OCI-LY3 (cell line): Measurements from ENCODE around the gene NIN.

Source experiments
- H2AFZ ChIP-seq: fragments of 200-600, 300-600 bp; shearing (Covaris generic); 2 replicates; pipeline ENCODE4 v1.6.0; 2014; ENCODE audit warnings: antibody characterized with exemption, low read depth, low read length
- H3K27ac ChIP-seq: fragments of 200-600, 300-600 bp; sonication (generic); 2 replicates; pipeline ENCODE4 v1.5.1; 2014; ENCODE audit warnings: mild to moderate bottlenecking, low read length, moderate library complexity, mixed read lengths
- H3K27me3 ChIP-seq: fragments of 200-600, 300-600 bp; sonication (generic); 2 replicates; pipeline ENCODE4 v1.6.1; 2014; ENCODE audit warnings: low read depth, low read length, mixed read lengths
- H3K36me3 ChIP-seq: fragments of 200-600, 300-600 bp; sonication (generic); replicated peaks from 2 replicates; pipeline ENCODE3; 2014; ENCODE audit warnings: low read depth, low read length, mixed read lengths
- H3K4me1 ChIP-seq: fragments of 300-600, 200-600 bp; sonication (generic); 2 replicates; pipeline ENCODE4 v1.6.1; 2014; ENCODE audit warnings: low read length, mixed read lengths
- H3K4me2 ChIP-seq: fragments of 200-600, 300-600 bp; sonication (generic); 2 replicates; pipeline ENCODE4 v1.6.1; 2014; ENCODE audit warnings: low read length, mixed read lengths
- H3K4me3 ChIP-seq: fragments of 300-600, 200-600 bp; sonication (generic); 2 replicates; pipeline ENCODE4 v1.5.1; 2014; ENCODE audit warnings: antibody characterized with exemption, mild to moderate bottlenecking, low read length, moderate library complexity
- H3K79me2 ChIP-seq: fragments of 300-600, 200-600 bp; shearing (Covaris generic); 2 replicates; pipeline ENCODE4 v1.6.1; 2014; ENCODE audit warnings: mild to moderate bottlenecking, low read length, mixed read lengths
- H3K9ac ChIP-seq: fragments of 300-600, 200-600 bp; shearing (Covaris generic); 2 replicates; pipeline ENCODE4 v1.6.0; 2014; ENCODE audit warnings: mild to moderate bottlenecking, low read length, moderate library complexity
- H3K9me3 ChIP-seq: fragments of 200-600, 300-600 bp; shearing (Covaris generic); 2 replicates; pipeline ENCODE4 v1.6.1; 2014; ENCODE audit warnings: low read length, mixed read lengths; ENCODE audit not compliant: insufficient read depth
- H4K20me1 ChIP-seq: fragments of 200-600, 300-600 bp; sonication (generic); 2 replicates; pipeline ENCODE4 v1.6.1; 2016; ENCODE audit warnings: low read length, mixed read lengths; ENCODE audit not compliant: insufficient read depth
- EZH2phosphoT487 ChIP-seq: fragments of 200-600 bp; shearing (Covaris generic); IDR thresholded peaks from 2 replicates; pipeline ENCODE4 v1.6.1; 2018; ENCODE audit warnings: antibody characterized with exemption, mixed run types, low read depth
- TF ChIP-seq, protein P1 (sequence below): fragments of 200-600, 300-600 bp; sonication (generic); IDR thresholded peaks from 2 replicates; pipeline ENCODE4 v1.5.1; 2014; ENCODE audit warnings: antibody characterized with exemption, low read length, low read depth

NIN gene

DNA sequence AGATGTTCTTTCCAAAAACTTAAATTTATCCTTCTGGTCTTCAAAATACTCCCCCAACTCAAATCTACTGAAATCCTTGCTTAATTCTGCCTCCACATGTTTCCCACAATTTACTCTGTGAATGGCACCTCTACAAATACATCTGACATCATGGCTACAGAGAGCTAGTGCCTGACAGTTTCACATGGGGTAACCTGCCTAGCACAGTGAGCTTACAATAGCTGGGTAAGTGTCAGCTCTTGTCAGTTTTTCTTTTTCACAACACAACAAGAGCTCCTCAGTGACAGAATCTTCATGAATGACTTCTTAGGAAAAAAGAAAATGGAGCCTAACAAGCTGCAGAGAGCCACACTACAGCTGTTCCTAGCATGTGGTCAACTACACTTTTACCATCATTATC, 54.4 kb downstream of the NIN start:
- TF ChIP-seq, protein P1, sequence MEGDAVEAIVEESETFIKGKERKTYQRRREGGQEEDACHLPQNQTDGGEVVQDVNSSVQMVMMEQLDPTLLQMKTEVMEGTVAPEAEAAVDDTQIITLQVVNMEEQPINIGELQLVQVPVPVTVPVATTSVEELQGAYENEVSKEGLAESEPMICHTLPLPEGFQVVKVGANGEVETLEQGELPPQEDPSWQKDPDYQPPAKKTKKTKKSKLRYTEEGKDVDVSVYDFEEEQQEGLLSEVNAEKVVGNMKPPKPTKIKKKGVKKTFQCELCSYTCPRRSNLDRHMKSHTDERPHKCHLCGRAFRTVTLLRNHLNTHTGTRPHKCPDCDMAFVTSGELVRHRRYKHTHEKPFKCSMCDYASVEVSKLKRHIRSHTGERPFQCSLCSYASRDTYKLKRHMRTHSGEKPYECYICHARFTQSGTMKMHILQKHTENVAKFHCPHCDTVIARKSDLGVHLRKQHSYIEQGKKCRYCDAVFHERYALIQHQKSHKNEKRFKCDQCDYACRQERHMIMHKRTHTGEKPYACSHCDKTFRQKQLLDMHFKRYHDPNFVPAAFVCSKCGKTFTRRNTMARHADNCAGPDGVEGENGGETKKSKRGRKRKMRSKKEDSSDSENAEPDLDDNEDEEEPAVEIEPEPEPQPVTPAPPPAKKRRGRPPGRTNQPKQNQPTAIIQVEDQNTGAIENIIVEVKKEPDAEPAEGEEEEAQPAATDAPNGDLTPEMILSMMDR = no peak
- no peak for TF ChIP-seq EZH2phosphoT487
- H3K4me1 ChIP-seq = peaks cover 12% of the 10 kb centered on the region
- H3K27ac ChIP-seq = no peak overlapping the region
- H3K27me3 ChIP-seq = no peaks in the 10 kb centered on the region
- no peaks in the 10 kb centered on the region; the same call in 1 of the 2 replicates for H3K79me2 ChIP-seq
- H3K4me3 ChIP-seq = no peak overlapping the region
- peaks cover 52% of the 10 kb centered on the region for H3K36me3 ChIP-seq
- no peak overlapping the region for H3K4me2 ChIP-seq
- H4K20me1 ChIP-seq = no peaks in the 10 kb centered on the region
- H3K9me3 ChIP-seq = no peaks in the 10 kb centered on the region
- H3K9ac ChIP-seq = no peak overlapping the region
- H2AFZ ChIP-seq = no peak overlapping the region

DNA sequence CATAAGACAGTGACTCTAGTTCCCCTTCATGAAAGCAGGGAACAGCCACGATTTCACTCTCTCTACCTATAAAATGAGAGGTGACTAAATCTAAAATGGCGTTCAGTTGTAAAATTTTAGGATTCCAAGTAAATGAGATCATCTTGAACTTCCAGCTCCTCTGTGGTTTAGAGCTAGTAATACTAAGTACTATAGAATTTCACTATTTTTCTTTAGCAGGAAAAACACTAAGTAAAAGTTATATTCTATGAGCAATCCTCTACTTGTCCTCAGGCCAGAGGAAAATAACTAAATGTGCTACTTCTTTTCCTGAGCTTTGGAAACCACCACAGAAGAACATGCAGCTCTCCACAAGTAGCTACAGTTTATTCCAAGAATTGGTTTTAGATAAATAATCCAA, 55.6 kb downstream of the NIN start:
- Histone ChIP-seq H4K20me1 (no peaks in the 10 kb centered on the region), H3K27ac (no peak overlapping the region), H3K36me3 (peaks cover 62% of the 10 kb centered on the region), H3K4me3 (no peak overlapping the region), H3K27me3 (no peaks in the 10 kb centered on the region), H2AFZ (no peak overlapping the region), H3K79me2 (no peaks in the 10 kb centered on the region; the same call in 1 of the 2 replicates), H3K4me2 (no peak overlapping the region), H3K9ac (no peak overlapping the region), H3K4me1 (peaks cover 12% of the 10 kb centered on the region), H3K9me3 (no peaks in the 10 kb centered on the region)
- no peak for TF ChIP-seq EZH2phosphoT487
- TF ChIP-seq, protein P1 = no peak

DNA sequence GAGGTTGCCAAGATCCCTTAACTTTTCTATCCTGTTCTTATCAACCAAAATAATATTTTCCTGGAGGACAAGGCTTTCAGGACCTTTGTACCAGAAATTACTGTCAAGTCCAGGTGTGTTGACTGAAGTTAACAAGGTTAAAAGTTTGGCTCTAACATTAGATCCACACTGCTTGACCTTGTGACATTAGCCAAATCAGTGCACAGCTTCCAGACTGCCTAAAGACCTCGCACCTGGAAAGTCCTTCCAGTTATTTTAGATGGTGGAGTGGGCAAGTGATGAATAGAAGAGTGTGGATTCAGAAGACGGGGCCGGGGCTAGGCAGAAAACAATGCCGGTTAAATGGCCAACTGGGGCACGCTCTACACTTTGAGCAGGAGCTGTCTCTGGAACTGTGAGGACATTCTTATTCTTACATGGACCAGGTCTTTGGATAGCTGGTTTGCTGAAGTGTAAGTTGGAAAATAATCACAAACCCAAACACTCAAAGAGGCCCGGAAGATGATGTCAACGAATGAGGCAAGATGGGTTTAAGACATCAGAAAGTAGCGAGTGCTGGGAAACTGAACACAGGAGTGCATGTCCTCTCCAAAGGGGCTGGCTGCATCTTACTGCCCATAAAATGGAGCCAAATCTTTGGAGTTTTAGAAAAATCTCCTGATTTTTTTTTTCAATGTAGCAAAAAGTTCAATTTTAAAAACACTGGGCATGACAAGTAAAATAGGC, 56.3 kb downstream of the NIN start:
- peaks cover 12% of the 10 kb centered on the region for H3K4me1 ChIP-seq
- H3K9ac ChIP-seq = no peak overlapping the region
- no peaks in the 10 kb centered on the region; the same call in 1 of the 2 replicates for H3K79me2 ChIP-seq
- H2AFZ ChIP-seq = no peak overlapping the region
- H3K27ac ChIP-seq = no peak overlapping the region
- no peak overlapping the region for H3K4me2 ChIP-seq
- H4K20me1 ChIP-seq = no peaks in the 10 kb centered on the region
- H3K9me3 ChIP-seq = no peaks in the 10 kb centered on the region
- H3K4me3 ChIP-seq = no peak overlapping the region
- TF ChIP-seq, protein P1 = no peak
- TF ChIP-seq EZH2phosphoT487 = no peak
- peaks cover 65% of the 10 kb centered on the region for H3K36me3 ChIP-seq
- no peaks in the 10 kb centered on the region for H3K27me3 ChIP-seq

DNA sequence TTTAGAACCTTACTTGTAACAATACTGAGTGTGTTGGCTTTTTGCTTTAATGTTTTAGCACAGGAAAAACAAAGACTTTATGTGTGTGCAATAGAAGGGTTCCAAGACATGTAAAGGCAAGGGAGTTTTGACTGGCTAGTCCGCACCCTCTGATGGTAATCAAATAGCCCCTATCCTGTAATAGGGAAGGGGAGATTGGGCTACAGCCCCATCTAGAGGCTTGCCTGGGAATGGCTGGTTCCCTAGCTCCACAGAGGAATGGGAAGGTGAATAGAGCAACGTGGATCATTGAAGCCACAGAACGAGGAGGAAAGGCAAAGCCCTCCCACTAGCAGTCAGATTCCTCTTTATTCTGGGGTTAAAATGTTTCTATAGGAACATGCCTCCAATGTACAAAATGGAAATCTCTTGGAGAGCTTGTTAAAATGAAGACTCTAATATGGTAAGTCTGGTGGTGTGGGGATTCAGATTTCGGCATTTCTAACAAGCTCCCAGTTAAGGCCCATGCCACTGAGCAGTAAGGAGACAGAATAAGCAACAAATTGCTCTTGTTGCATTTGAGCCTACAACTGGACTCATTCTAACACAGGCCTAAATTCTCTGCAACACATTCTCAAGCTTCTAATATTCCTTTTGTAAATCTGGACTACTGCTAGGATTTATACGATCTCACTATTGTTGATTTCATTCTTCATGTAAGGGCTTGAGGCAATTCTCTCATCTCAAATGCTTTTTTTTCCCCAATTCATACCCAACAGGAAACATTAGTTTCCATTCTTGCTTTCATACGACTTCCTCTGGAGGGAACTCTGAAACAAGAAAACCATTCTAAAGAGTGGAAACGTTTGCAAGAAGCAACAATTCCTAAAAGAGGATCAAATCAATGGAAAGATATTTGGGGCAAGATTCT, 57.1 kb downstream of the NIN start:
- Histone ChIP-seq H3K36me3 (peaks cover 69% of the 10 kb centered on the region), H3K4me1 (peaks cover 12% of the 10 kb centered on the region), H3K4me3 (no peak overlapping the region), H3K9ac (no peak overlapping the region), H3K9me3 (no peaks in the 10 kb centered on the region), H2AFZ (no peak overlapping the region), H3K79me2 (no peaks in the 10 kb centered on the region; the same call in 1 of the 2 replicates), H4K20me1 (no peaks in the 10 kb centered on the region), H3K4me2 (no peak overlapping the region), H3K27ac (no peak overlapping the region), H3K27me3 (no peaks in the 10 kb centered on the region)
- TF ChIP-seq, protein P1 = peak; percentile 77
- TF ChIP-seq EZH2phosphoT487 = no peak
